ENCODE measurements around the gene MPV17L2. TPM values are rescaled to one million over a fixed set of nuclear protein-coding genes. Genes with fewer than 3 reads are reported as not detected.

Gene MPV17L2
- total and polyA plus RNA-seq, 2 donors (not counting 3 experiments of a cell fraction or from before 2014, with no cell fraction given): 13.8 to 27.6 TPM

DNA sequence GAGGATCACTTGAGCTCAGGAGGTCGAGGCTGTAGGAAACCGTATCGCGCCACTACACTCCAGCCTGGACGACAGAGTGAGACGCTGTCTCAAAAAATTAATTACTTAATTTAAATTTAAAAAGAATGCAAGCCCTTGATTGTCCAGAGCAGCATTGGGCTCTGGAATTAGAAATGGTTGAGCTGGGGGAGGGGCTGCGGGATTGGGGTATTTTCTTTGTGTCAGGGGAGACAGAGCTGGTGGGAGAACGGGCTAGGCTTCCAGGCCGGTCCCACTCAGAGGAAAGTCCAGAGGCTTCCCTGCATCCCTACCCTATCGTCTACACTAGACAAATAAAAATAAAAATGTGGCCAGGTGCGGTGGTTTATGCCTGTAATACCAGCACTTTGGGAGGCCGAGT is 13.0 kb downstream of the MPV17L2 start:
- no peak for TF ChIP-seq MYC (IDR thresholded peaks at IDR 0.05; ENCODE audit: low read depth, low read length)
- no peak for TF ChIP-seq POLR2AphosphoS5 (IDR thresholded peaks at IDR 0.05; ENCODE audit: insufficient read depth, low read depth, low read length)
- TF ChIP-seq FOS (IDR thresholded peaks at IDR 0.05; ENCODE audit: borderline replicate concordance, insufficient read depth, low read length): no peak
- TF ChIP-seq POLR2A (IDR thresholded peaks at IDR 0.05; ENCODE audit: low read depth, low read length): no peak
- TF ChIP-seq GATA2 (IDR thresholded peaks at IDR 0.05; ENCODE audit: insufficient read depth, insufficient read length, low read depth, low read length): no peak
- TF ChIP-seq, protein P1, sequence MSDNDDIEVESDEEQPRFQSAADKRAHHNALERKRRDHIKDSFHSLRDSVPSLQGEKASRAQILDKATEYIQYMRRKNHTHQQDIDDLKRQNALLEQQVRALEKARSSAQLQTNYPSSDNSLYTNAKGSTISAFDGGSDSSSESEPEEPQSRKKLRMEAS (IDR thresholded peaks at IDR 0.05; ENCODE audit: insufficient read depth, insufficient read length): no peak
- TF ChIP-seq JUN (IDR thresholded peaks at IDR 0.05; ENCODE audit: borderline replicate concordance, insufficient read depth, insufficient read length, low read depth): no peak
- TF ChIP-seq, protein P2, sequence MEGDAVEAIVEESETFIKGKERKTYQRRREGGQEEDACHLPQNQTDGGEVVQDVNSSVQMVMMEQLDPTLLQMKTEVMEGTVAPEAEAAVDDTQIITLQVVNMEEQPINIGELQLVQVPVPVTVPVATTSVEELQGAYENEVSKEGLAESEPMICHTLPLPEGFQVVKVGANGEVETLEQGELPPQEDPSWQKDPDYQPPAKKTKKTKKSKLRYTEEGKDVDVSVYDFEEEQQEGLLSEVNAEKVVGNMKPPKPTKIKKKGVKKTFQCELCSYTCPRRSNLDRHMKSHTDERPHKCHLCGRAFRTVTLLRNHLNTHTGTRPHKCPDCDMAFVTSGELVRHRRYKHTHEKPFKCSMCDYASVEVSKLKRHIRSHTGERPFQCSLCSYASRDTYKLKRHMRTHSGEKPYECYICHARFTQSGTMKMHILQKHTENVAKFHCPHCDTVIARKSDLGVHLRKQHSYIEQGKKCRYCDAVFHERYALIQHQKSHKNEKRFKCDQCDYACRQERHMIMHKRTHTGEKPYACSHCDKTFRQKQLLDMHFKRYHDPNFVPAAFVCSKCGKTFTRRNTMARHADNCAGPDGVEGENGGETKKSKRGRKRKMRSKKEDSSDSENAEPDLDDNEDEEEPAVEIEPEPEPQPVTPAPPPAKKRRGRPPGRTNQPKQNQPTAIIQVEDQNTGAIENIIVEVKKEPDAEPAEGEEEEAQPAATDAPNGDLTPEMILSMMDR (IDR thresholded peaks at IDR 0.05; ENCODE audit: extremely low read depth in 1 of 2, insufficient read depth in 1 of 2, low read depth in 1 of 2, low read length in 2 of 2): no peak
- TF ChIP-seq EZH2 (IDR thresholded peaks at IDR 0.05; ENCODE audit: borderline replicate concordance, low read depth, low read length, severe bottlenecking): no peak
- intact Hi-C loops (cut with micrococcal nuclease): no loop called here
- no TSS peak for BruUV-seq (replicated peaks)

More for the DNA sequence above, 13.0 kb downstream of the MPV17L2 start:
- no peak for FAIRE-seq
- peaks cover 0 to 2% of the 10 kb centered on the region in 2 experiments for H3K27me3 ChIP-seq (ENCODE audit: control insufficient read depth in 2 of 2, insufficient read depth in 2 of 2, low read length in 2 of 2)
- H3K79me2 ChIP-seq (ENCODE audit: control insufficient read depth, insufficient read depth, low read length): no peaks in the 10 kb centered on the region
- no peak overlapping the region for H3K27ac ChIP-seq (ENCODE audit: insufficient read depth, low read depth, low read length)
- no peaks in the 10 kb centered on the region for H3K9me1 ChIP-seq (replicated peaks; ENCODE audit: control insufficient read depth, extremely low read depth, insufficient read depth, low read length)
- no peaks in the 10 kb centered on the region for H3K9me3 ChIP-seq (replicated peaks; ENCODE audit: control insufficient read depth, insufficient read depth, low read length)
- H3K4me1 ChIP-seq (ENCODE audit: control insufficient read depth, extremely low read depth, insufficient read depth, low read length): peaks cover 10% of the 10 kb centered on the region
- H3K36me3 ChIP-seq (ENCODE audit: control insufficient read depth in 2 of 2, extremely low read depth in 1 of 2, insufficient read depth in 2 of 2, low read length in 2 of 2): no peaks in the 10 kb centered on the region
- H3K9ac ChIP-seq (replicated peaks; ENCODE audit: extremely low read depth, insufficient read depth, low read length): peak overlapping the region; percentile 35
- ChIA-PET POLR2A (no interaction called here), CTCF (interaction anchor here (1.5 to 3.9 kb wide), 3 partner anchors 46 to 93 kb away, joined by 7 to 45 read pairs (median 26); no protein-coding TSS in a partner anchor)
- H4K20me1 ChIP-seq (replicated peaks; ENCODE audit: control insufficient read depth, extremely low read depth, insufficient read depth, low read length): no peaks in the 10 kb centered on the region
- DNase-seq (ENCODE audit: low read depth, low spot score): no peak
- H3K4me2 ChIP-seq (ENCODE audit: insufficient read depth, low read length): no peak overlapping the region
- no peak overlapping the region for H2AFZ ChIP-seq (ENCODE audit: low read depth, low read length)
- dilution Hi-C loops (cut with MboI; ENCODE audit: extremely low pct_ligation_motif_present, low sequenced_read_pairs): no loop called here
- H3K4me3 ChIP-seq (replicated peaks in 1 of 3; ENCODE audit: insufficient read depth in 1 of 3, low read depth in 1 of 3, low read length in 3 of 3): no peak overlapping the region
